ENCODE data around the gene ADAMTS1.

Gene ADAMTS1

DNA sequence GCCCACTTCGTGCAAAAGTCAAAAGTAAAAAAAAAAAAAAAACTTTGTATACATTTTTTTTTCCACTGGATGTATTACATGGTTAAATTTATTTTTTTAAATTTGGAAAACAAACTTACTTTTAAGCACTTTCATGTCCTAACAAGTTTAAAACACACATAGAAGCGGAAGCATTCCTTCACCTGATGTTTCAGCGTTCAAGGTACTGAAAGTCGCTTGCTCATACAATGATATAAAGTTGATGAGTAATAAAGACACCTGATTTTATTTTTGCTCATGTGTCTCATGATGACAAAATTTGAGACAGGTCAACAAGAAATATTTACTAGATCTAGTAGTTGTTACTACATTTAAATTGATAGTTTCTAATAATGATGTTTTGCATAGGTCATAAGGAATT is 35.5 kb downstream of the ADAMTS1 start:
- TF ChIP-seq, protein P1, sequence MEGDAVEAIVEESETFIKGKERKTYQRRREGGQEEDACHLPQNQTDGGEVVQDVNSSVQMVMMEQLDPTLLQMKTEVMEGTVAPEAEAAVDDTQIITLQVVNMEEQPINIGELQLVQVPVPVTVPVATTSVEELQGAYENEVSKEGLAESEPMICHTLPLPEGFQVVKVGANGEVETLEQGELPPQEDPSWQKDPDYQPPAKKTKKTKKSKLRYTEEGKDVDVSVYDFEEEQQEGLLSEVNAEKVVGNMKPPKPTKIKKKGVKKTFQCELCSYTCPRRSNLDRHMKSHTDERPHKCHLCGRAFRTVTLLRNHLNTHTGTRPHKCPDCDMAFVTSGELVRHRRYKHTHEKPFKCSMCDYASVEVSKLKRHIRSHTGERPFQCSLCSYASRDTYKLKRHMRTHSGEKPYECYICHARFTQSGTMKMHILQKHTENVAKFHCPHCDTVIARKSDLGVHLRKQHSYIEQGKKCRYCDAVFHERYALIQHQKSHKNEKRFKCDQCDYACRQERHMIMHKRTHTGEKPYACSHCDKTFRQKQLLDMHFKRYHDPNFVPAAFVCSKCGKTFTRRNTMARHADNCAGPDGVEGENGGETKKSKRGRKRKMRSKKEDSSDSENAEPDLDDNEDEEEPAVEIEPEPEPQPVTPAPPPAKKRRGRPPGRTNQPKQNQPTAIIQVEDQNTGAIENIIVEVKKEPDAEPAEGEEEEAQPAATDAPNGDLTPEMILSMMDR (IDR thresholded peaks at IDR 0.05; ENCODE audit: borderline replicate concordance, insufficient read depth, low read depth, low read length): no peak
- H3K4me3 ChIP-seq (ENCODE audit: low read depth, low read length): no peak overlapping the region

DNA sequence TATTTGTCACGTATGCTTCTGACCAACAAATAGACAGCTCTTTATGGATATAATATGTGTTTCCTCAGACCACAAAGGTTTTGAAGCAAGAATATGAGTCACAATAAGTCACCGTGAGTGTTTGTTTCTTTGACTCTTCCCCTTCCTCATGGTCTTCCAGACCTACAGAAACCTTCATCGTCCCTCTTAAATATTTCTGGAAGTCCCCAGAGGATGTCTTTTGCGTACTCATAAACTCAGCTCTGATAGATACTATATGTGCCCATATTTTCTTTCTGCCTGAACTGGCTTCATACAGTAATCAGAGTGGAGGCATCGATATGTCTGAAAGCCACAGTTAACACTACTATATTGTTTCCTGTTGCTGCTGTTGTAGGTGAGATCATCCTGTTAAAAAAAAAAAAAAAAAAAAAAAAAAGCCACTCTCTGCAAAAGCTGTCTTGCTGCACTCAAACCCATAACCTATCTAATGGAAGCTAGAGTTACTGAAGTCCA is 38.4 kb downstream of the ADAMTS1 start:
- no peak overlapping the region for H3K4me3 ChIP-seq (ENCODE audit: low read depth, low read length)
- TF ChIP-seq, protein P1 (IDR thresholded peaks at IDR 0.05; ENCODE audit: borderline replicate concordance, insufficient read depth, low read depth, low read length): no peak

DNA sequence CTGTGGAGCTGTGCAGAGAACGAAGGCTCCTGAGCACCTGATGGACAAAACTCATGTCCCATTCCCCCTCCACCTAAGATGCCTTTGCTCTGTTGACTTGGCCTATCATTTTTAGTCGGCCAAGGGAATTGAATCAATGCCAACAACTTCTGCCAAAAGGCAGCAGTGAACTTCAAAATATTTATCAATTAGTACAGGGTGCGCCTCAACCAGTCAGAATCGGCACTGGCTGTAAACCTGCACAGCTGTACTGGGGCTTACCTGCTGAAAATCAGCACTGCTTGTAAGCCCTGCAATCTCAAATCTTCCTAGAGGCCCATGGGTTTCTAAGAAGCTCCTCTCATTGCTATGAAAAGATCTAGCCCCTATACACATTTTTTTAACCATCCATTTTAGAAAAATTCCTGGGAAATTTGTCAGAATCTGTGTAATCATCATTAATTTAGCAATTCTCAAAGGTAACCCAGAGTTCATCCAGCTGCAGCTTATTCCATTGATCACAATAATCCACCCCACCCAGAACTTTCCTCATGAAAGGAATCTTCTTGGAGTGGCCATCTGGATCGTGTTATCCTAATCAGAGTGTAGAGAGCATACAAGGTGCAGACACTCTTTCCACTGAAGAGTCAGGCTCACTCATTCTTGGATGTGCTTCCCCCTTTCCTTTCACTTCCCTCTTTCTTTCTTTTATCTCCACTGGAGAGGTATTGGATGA is 40.2 kb downstream of the ADAMTS1 start:
- TF ChIP-seq, protein P1 (IDR thresholded peaks at IDR 0.05; ENCODE audit: borderline replicate concordance, insufficient read depth, low read depth, low read length): no peak

DNA sequence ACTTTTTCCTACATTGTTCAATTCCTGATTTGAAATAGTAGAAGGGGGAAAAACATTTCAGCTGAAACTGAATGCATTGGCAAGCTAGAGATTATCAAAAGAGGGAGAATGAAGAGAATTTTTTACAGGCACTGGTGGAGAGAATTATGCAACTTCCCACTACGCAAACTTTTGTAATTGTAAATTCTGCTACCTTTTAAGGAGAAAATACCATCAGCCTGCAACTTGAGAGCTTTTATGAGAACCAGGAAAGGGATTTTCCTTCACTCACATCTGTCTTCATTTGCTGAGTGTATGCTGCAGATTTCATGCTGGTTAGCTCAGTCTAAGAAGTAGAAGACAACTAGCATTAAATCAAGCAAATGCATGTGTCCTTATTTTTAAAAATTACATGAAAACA is 43.7 kb downstream of the ADAMTS1 start:
- no peak overlapping the region for H3K4me3 ChIP-seq (ENCODE audit: low read depth, low read length)
- TF ChIP-seq, protein P1 (IDR thresholded peaks at IDR 0.05; ENCODE audit: borderline replicate concordance, insufficient read depth, low read depth, low read length): no peak

More for the DNA sequence above, 40.2 kb downstream of the ADAMTS1 start:
- no peak overlapping the region for H3K4me3 ChIP-seq (ENCODE audit: low read depth, low read length)

DNA sequence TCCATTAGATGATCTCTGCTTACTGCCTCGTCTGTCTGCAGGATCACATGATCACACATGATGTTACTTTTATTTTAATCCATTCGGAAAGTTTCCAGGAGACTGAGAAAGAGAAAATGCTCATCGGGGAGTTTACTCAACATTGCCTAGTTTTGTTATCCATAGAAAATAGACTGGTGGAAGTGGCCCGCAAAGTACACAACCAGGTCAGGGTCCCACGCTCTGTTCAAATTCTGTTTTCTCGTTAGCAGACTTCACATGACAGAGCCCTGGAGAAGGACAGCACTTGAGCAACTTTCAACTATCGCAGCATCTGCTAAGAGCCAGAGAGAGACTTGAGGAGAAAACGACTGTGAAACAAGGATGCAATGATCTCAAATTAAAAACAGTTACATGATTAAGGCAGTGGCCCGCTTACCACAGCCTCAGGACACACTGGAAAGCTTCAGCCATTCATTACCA is 44.2 kb downstream of the ADAMTS1 start:
- H3K4me3 ChIP-seq (ENCODE audit: low read depth, low read length): no peak overlapping the region
- TF ChIP-seq, protein P1 (IDR thresholded peaks at IDR 0.05; ENCODE audit: borderline replicate concordance, insufficient read depth, low read depth, low read length): no peak

DNA sequence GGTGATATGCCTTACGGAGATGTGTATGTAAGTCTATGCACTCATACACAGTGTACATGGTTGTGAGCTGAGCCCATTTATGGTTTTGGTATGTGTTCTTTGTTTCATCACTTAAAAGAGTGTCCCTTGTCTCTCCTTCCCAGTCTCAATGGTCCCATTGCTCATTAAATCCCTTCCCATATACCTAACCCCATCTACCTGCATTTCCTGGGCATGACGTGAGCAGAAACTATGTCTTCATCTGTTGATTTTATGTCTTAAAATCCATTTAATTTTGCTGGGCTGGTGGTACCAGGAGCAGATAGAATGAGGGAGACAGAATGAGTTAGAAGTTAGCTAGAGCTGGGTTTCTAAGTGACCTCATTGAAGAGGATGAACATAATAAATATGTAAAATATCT is 44.8 kb downstream of the ADAMTS1 start:
- TF ChIP-seq, protein P1 (IDR thresholded peaks at IDR 0.05; ENCODE audit: borderline replicate concordance, insufficient read depth, low read depth, low read length): no peak
- no peak overlapping the region for H3K4me3 ChIP-seq (ENCODE audit: low read depth, low read length)

DNA sequence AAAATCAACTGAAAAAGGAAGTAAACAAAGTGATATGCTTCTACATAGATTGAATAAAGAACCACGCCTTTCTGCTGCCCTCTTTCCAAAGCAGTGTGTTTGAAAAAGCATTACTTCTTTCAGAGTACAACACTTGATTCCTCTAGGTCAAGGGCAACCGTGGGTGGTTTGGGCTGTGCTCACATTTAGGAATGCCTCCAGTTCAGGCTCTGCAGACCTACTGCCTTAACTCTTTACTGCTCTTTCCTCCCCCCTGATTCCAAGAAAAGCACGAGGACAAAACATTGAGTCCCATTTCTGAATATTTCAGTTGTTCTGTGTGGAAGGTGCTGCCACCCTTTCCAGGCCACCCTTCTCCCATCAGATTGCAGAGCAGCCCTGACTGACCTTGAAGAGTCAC is 45.2 kb downstream of the ADAMTS1 start:
- TF ChIP-seq, protein P1 (IDR thresholded peaks at IDR 0.05; ENCODE audit: borderline replicate concordance, insufficient read depth, low read depth, low read length): no peak
- H3K4me3 ChIP-seq (ENCODE audit: low read depth, low read length): no peak overlapping the region

Data from GM12875 (cell line).